ENCODE data around the gene KCND3.

DNA sequence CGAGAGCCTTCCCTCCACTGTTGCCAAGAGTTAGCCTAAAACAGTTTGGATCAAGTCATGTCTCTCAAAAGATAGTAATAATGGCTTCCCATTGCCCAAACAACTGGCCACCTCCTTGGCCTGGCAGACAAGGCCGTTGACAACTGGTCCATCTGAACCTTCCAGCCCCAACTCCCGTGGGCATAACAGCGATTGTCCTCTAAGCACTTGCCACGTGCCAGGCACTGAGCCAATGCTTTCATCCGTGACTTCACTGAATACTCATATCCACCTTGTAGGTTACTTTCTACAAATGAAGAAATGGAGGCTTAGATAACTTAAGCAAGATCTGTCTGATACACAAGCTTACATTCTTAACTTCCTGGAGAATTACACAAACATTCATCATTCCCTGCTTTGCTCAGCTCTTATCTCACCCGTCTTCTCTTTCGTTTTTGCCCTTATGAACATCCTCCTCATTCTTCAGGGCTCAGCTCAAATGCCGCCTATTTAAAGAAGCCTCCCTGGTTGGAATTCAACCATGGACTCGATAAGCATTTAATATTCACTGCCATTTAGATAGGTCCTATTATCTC, 106.4 kb downstream of the KCND3 start:
- TF ChIP-seq, protein P1, sequence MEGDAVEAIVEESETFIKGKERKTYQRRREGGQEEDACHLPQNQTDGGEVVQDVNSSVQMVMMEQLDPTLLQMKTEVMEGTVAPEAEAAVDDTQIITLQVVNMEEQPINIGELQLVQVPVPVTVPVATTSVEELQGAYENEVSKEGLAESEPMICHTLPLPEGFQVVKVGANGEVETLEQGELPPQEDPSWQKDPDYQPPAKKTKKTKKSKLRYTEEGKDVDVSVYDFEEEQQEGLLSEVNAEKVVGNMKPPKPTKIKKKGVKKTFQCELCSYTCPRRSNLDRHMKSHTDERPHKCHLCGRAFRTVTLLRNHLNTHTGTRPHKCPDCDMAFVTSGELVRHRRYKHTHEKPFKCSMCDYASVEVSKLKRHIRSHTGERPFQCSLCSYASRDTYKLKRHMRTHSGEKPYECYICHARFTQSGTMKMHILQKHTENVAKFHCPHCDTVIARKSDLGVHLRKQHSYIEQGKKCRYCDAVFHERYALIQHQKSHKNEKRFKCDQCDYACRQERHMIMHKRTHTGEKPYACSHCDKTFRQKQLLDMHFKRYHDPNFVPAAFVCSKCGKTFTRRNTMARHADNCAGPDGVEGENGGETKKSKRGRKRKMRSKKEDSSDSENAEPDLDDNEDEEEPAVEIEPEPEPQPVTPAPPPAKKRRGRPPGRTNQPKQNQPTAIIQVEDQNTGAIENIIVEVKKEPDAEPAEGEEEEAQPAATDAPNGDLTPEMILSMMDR (IDR thresholded peaks at IDR 0.05) = no peak
- TF ChIP-seq POLR2A (IDR thresholded peaks at IDR 0.05) (no peak), POLR2AphosphoS5 (IDR thresholded peaks at IDR 0.05) (no peak), EP300 (IDR thresholded peaks at IDR 0.05) (no peak)
